K562 (cell line): Measurements from ENCODE around the gene UBE2L5. TPM values are rescaled to one million over a fixed set of nuclear protein-coding genes. Genes with fewer than 3 reads are reported as not detected.

ENCODE experiments used
- ATAC-seq: fragments of 200-7000 bp; cut with Tn5 transposase; 3 replicates; pipeline ENCODE4 v1.9.1; 2020; ENCODE audit warnings: moderate library complexity
- BruUV-seq: library from RNA; stranded (reverse); fragments of 400-500 nt; replicated peaks from 2 replicates; lab custom pipeline; 2021; lab: Mats Ljungman, UMichigan
- CTCF ChIA-PET: fragments of 300-600 bp; formaldehyde crosslinking; extraction: SDS; loops from one replicate; lab custom pipeline; 2021; ENCODE audit warnings: low intra/inter-chr PET ratio; lab: Yijun Ruan, JAX
- POLR2A ChIA-PET: fragments of 300-600, 350-650 bp; sonication (Branson Sonifier 250); formaldehyde crosslinking; extraction: SDS; loops from one replicate; lab custom pipeline; 2021; ENCODE audit warnings: antibody characterized with exemption, inconsistent platforms; lab: Yijun Ruan, JAX
- DNase-seq, 4 experiments: peaks; one replicate each; pipeline versions ENCODE4 v3.0.0 to v3.0.0-alpha.2; 2011 to 2018; ENCODE audit warnings: low spot score in 3 of 4, mixed read lengths in 3 of 4; ENCODE audit errors: extremely low read depth in 1 of 4
- FAIRE-seq: peaks from 2 replicates; lab custom pipeline; 2011; peaks lifted over from hg19 to GRCh38; lab: Jason Lieb, UNC
- H2AFZ ChIP-seq: 2 replicates; pipeline ENCODE4 v1.6.0; 2011; ENCODE audit warnings: low read depth, low read length, control low read depth, inconsistent platforms
- H3K27ac ChIP-seq: fragments of 200-600 bp; 3 replicates; pipeline ENCODE4 v1.8.0; 2011; ENCODE audit warnings: low read depth, mild to moderate bottlenecking, control low read depth, inconsistent platforms, low read length, moderate library complexity, mixed read lengths; ENCODE audit errors: extremely low read depth
- H3K27me3 ChIP-seq, 2 experiments: fragments of 300-600 bp in 1 of 2; 2 replicates in 1 of 2; 3 replicates in 1 of 2; pipeline versions ENCODE4 v1.6.0 to v1.8.0; 2011; ENCODE audit warnings: inconsistent platforms in 2 of 2, low read length in 2 of 2, mild to moderate bottlenecking in 1 of 2, mixed read lengths in 1 of 2, moderate library complexity in 1 of 2; ENCODE audit not compliant: control insufficient read depth in 2 of 2, insufficient read depth in 2 of 2
- H3K36me3 ChIP-seq: fragments of 300-600 bp; 3 replicates; pipeline ENCODE4 v1.8.0; 2011; ENCODE audit warnings: mild to moderate bottlenecking, low read length, inconsistent platforms; ENCODE audit not compliant: control insufficient read depth, insufficient read depth
- H3K4me1 ChIP-seq, 2 experiments: fragments of 200-600 bp in 1 of 2; replicated peaks in 1 of 2; 2 replicates in 1 of 2; 3 replicates in 1 of 2; pipeline versions ENCODE4 v1.5.1 to v1.8.0; 2011; ENCODE audit warnings: inconsistent platforms in 2 of 2, low read length in 2 of 2, mild to moderate bottlenecking in 1 of 2, mixed read lengths in 1 of 2, moderate library complexity in 1 of 2; ENCODE audit not compliant: control insufficient read depth in 2 of 2, insufficient read depth in 2 of 2
- H3K4me2 ChIP-seq: 2 replicates; pipeline ENCODE4 v1.6.1; 2011; ENCODE audit warnings: low read length, control low read depth, inconsistent platforms, mixed read lengths; ENCODE audit not compliant: insufficient read depth
- H3K4me3 ChIP-seq: fragments of 200-600 bp; sonication (generic), shearing (Covaris generic); 2 replicates; pipeline ENCODE4 v1.5.1; 2016; ENCODE audit warnings: control low read depth, inconsistent platforms
- H3K79me2 ChIP-seq: fragments of 200-600 bp; 3 replicates; pipeline ENCODE4 v1.8.0; 2011; ENCODE audit warnings: low read length, inconsistent platforms; ENCODE audit not compliant: control insufficient read depth, insufficient read depth
- H3K9ac ChIP-seq, 2 experiments: 2 replicates each; pipeline versions ENCODE4 v1.6.0 to v1.6.1; 2011; ENCODE audit warnings: low read depth in 2 of 2, low read length in 2 of 2, control low read depth in 1 of 2, inconsistent platforms in 1 of 2, mild to moderate bottlenecking in 1 of 2, mixed read lengths in 1 of 2; ENCODE audit not compliant: insufficient read depth in 1 of 2
- H3K9me1 ChIP-seq: one replicate; pipeline ENCODE4 v1.6.0; 2011; ENCODE audit warnings: inconsistent platforms, mild to moderate bottlenecking, low read length, moderate library complexity; ENCODE audit not compliant: control insufficient read depth, insufficient read depth
- H3K9me3 ChIP-seq: replicated peaks from 2 replicates; pipeline ENCODE4 v1.5.1; 2011; ENCODE audit warnings: low read depth, low read length, inconsistent platforms; ENCODE audit not compliant: control insufficient read depth, insufficient read depth
- H4K20me1 ChIP-seq: replicated peaks from 2 replicates; pipeline ENCODE4 v1.6.1; 2011; ENCODE audit warnings: low read length, inconsistent platforms, mixed read lengths; ENCODE audit not compliant: control insufficient read depth, insufficient read depth
- ARNT ChIP-seq, 2 experiments: fragments of 450-650 bp; IDR thresholded peaks; 2 replicates each; pipeline ENCODE4 v1.6.1; 2016; ENCODE audit warnings: mild to moderate bottlenecking in 1 of 2
- BCLAF1 ChIP-seq, 2 experiments: fragments of 450-650 bp in 1 of 2; IDR thresholded peaks; 2 replicates each; pipeline ENCODE4 v1.6.1; 2011 to 2017; ENCODE audit warnings: low read depth in 2 of 2, antibody characterized with exemption in 1 of 2, borderline replicate concordance in 1 of 2, low read length in 1 of 2, mild to moderate bottlenecking in 1 of 2, mixed read lengths in 1 of 2; ENCODE audit not compliant: control insufficient read depth in 1 of 2
- CEBPB ChIP-seq: fragments of 450-650 bp; IDR thresholded peaks from 2 replicates; pipeline ENCODE4 v1.6.1; 2016; ENCODE audit warnings: missing genetic modification characterization, missing compliant biosample characterization
- CREM ChIP-seq: IDR thresholded peaks from 2 replicates; pipeline ENCODE4 v1.6.1; 2014; ENCODE audit warnings: antibody characterized with exemption, low read depth
- FUS ChIP-seq: fragments of 200-400 bp; formaldehyde crosslinking; optimal IDR thresholded peaks from 2 replicates; pipeline ENCODE3; 2017; ENCODE audit warnings: low read depth, low read length
- NONO ChIP-seq, 2 experiments: fragments of 200-400 bp in 1 of 2; fragments of 450-650 bp in 1 of 2; formaldehyde crosslinking in 1 of 2; IDR thresholded peaks; 2 replicates each; pipeline ENCODE4 v1.6.1; 2017; ENCODE audit warnings: low read depth in 2 of 2, mild to moderate bottlenecking in 2 of 2, moderate library complexity in 2 of 2, low read length in 1 of 2
- NR3C1 ChIP-seq: sonication (generic); formaldehyde crosslinking; IDR thresholded peaks from 2 replicates; pipeline ENCODE4 v1.8.1; 2022; ENCODE audit warnings: missing genetic modification reagents
- NUFIP1 ChIP-seq: fragments of 450-650 bp; IDR thresholded peaks from 2 replicates; pipeline ENCODE4 v1.6.1; 2018; ENCODE audit not compliant: partially characterized antibody
- PHF21A ChIP-seq: fragments of 450-650 bp; IDR thresholded peaks from 2 replicates; pipeline ENCODE4 v1.6.1; 2017; ENCODE audit warnings: low read depth, borderline replicate concordance
- RBM15 ChIP-seq: fragments of 200-400 bp; formaldehyde crosslinking; IDR thresholded peaks from 2 replicates; pipeline ENCODE4 v1.6.1; 2018; ENCODE audit warnings: mild to moderate bottlenecking, low read length, moderate library complexity; ENCODE audit not compliant: insufficient read depth
- RHOXF2B ChIP-seq: fragments of 250-450 bp; sonication (Bioruptor Pico); conservative IDR thresholded peaks from 2 replicates; pipeline ENCODE4 v1.5.1; 2021
- SRSF3 ChIP-seq: fragments of 200-400 bp; formaldehyde crosslinking; IDR thresholded peaks from 2 replicates; pipeline ENCODE4 v1.6.1; 2016; ENCODE audit warnings: mild to moderate bottlenecking, low read length, moderate library complexity; ENCODE audit not compliant: insufficient read depth
- ZNF232 ChIP-seq: sonication (generic); formaldehyde crosslinking; IDR thresholded peaks from 2 replicates; pipeline ENCODE4 v1.8.0; 2022; ENCODE audit warnings: mild to moderate bottlenecking, missing genetic modification reagents
- ZNF41 ChIP-seq: fragments of 250-450 bp; sonication (Bioruptor Pico); conservative IDR thresholded peaks from 2 replicates; pipeline ENCODE4 v1.4.0; 2020; ENCODE audit warnings: mild to moderate bottlenecking
- ZNF444 ChIP-seq: fragments of 250-450 bp; sonication (Bioruptor Pico); IDR thresholded peaks from 2 replicates; pipeline ENCODE4 v1.4.0; 2020; ENCODE audit warnings: mild to moderate bottlenecking, moderate library complexity
- ZNF717 ChIP-seq: fragments of 250-450 bp; sonication (Bioruptor Pico); IDR thresholded peaks from 2 replicates; pipeline ENCODE4 v1.5.0; 2021
- WGBS: fragments of 100-300 bp; shearing (Covaris generic); methylation state at CpG from one replicate; pipeline ENCODE4 v1.1.6; 2016; ENCODE audit warnings: low coverage, mixed read lengths; ENCODE audit not compliant: insufficient coverage; ENCODE audit errors: missing lambda C conversion rate; 5-methylcytosine and 5-hydroxymethylcytosine counted together
- in situ Hi-C: fragments of 300-500 bp; cut with MboI; formaldehyde crosslinking; loops from 4 replicates; pipeline ENCODE4 v1.15.0; 2018; ENCODE audit warnings: inconsistent platforms, mixed read lengths
- intact Hi-C: fragments of 100-400 bp; cut with micrococcal nuclease; formaldehyde crosslinking; loops from 2 replicates; pipeline ENCODE4 v1.14.2; 2022
- polyA plus RNA-seq, 8 experiments: library from polyadenylated mRNA; depleted of rRNA in 4 of 8; stranded (reverse) in 5 of 8; unstranded in 3 of 8; fragments of >200 nt; fragmentation: Nextera tagmentation in 2 of 8; fragmentation: Illumina TruSeq in 1 of 8; extraction: Ambion mirVana in 2 of 8; extraction: Trizol in 1 of 8; gene quantifications; 2 replicates each; pipeline versions ENCODE4 v1.2.1 to v1.2.3, GENCODE V29; 2011 to 2014; ENCODE audit warnings: inconsistent platforms in 1 of 8, missing spikeins in 1 of 8
- total RNA-seq, 7 experiments: library from RNA; depleted of rRNA in 6 of 7; stranded (reverse); fragments of >200 nt in 6 of 7; fragmentation: Illumina TruSeq in 2 of 7; extraction: Trizol in 2 of 7; gene quantifications; 2 replicates each; pipeline versions ENCODE4 v1.2.1 to v1.2.3, GENCODE V29; 2011 to 2021; ENCODE audit warnings: low replicate concordance in 1 of 7

Gene UBE2L5
- total and polyA plus RNA-seq, 9 of the 15 experiments (the other 6 are each of a cell fraction or from before 2014, with no cell fraction given), result 0.22 to 1.5 (median 0.86) TPM; not detected in 6

- Histone ChIP-seq H3K9me1 (no peaks in the 10 kb centered on the region), H3K79me2 (no peaks in the 10 kb centered on the region), H3K4me3 (no peak overlapping the region), H3K9ac (no peak overlapping the region), H3K9me3 (no peaks in the 10 kb centered on the region), H3K36me3 (no peaks in the 10 kb centered on the region), H3K4me2 (no peak overlapping the region), H3K27me3 (no peaks in the 10 kb centered on the region), H4K20me1 (no peaks in the 10 kb centered on the region), H3K4me1 (no peaks in the 10 kb centered on the region), H3K27ac (no peak overlapping the region), H2AFZ (no peak overlapping the region)
- in situ Hi-C loops, result no loop called here
- POLR2A ChIA-PET, result interaction anchor here (1.1 kb wide), 1 partner anchor 231 kb away, joined by 3 read pairs; no protein-coding TSS in a partner anchor
- DNase-seq, result no peak
- no peak for ATAC-seq
- intact Hi-C loops, result no loop called here
- WGBS, result 0% methylated on average over 1 of the region's 1 CpG
- no peak for TF ChIP-seq FUS
- no peak for TF ChIP-seq RHOXF2B (CRISPR knock-in tag)
- TF ChIP-seq BCLAF1 (IDR thresholded peaks at IDR 0.05; ENCODE audit: borderline replicate concordance in 1 of 2, control insufficient read depth in 1 of 2, low read depth in 2 of 2, low read length in 1 of 2), result no peak
- TF ChIP-seq NR3C1 (CRISPR knock-in tag), result no peak
- no peak for TF ChIP-seq ZNF41 (CRISPR knock-in tag)
- no peak for TF ChIP-seq RBM15
- no peak for TF ChIP-seq SRSF3
- TF ChIP-seq ZNF717, result no peak
- no peak for TF ChIP-seq CREM
- TF ChIP-seq ZNF232, result no peak
- TF ChIP-seq ZNF444, result no peak
- TF ChIP-seq CEBPB (tag), result no peak
- TF ChIP-seq PHF21A, result no peak
- TF ChIP-seq NONO (IDR thresholded peaks at IDR 0.05; ENCODE audit: low read depth in 2 of 2, low read length in 1 of 2), result no peak
- TF ChIP-seq ARNT (IDR thresholded peaks at IDR 0.05), result no peak
- no peak for TF ChIP-seq NUFIP1
- CTCF ChIA-PET, result no interaction called here
- no TSS peak for BruUV-seq
- no peak for FAIRE-seq
Observed at GRCh38 chr13:30473675-30474074, 51.4 kb downstream of the UBE2L5 start.
